H9 (cell line): ENCODE measurements around the gene PACSIN3. TPM values are rescaled to one million over a fixed set of nuclear protein-coding genes. Genes with fewer than 3 reads are reported as not detected.

Experiments used
- DNase-seq: peaks from one replicate; pipeline ENCODE4 v3.0.0-alpha.2; 2017
- H2AFZ ChIP-seq: one replicate; pipeline ENCODE4 v1.6.1; 2013; ENCODE audit warnings: mild to moderate bottlenecking, low read length, control low read depth, moderate library complexity
- H2AK5ac ChIP-seq: 2 replicates; pipeline ENCODE4 v1.6.1; 2013; ENCODE audit warnings: low read length, control low read depth, mixed read lengths; ENCODE audit not compliant: insufficient read length
- H2BK120ac ChIP-seq: one replicate; pipeline ENCODE4 v1.6.1; 2013; ENCODE audit warnings: low read depth, mild to moderate bottlenecking, low read length, control low read depth, inconsistent platforms; ENCODE audit not compliant: poor library complexity, severe bottlenecking
- H2BK12ac ChIP-seq: 2 replicates; pipeline ENCODE4 v1.6.1; 2013; ENCODE audit warnings: low read length, control low read depth, mixed read lengths, low read depth; ENCODE audit not compliant: insufficient read length
- H2BK15ac ChIP-seq: 2 replicates; pipeline ENCODE4 v1.6.1; 2013; ENCODE audit warnings: low read depth, low read length, control low read depth
- H2BK20ac ChIP-seq: one replicate; pipeline ENCODE4 v1.6.1; 2013; ENCODE audit warnings: low read depth, mild to moderate bottlenecking, low read length, control low read depth, inconsistent platforms; ENCODE audit not compliant: poor library complexity, severe bottlenecking
- H2BK5ac ChIP-seq: 2 replicates; pipeline ENCODE4 v1.6.1; 2013; ENCODE audit warnings: low read length, control low read depth, mixed read lengths; ENCODE audit not compliant: insufficient read length
- H3K14ac ChIP-seq: 2 replicates; pipeline ENCODE4 v1.6.1; 2013; ENCODE audit warnings: low read length, control low read depth; ENCODE audit not compliant: insufficient read depth
- H3K18ac ChIP-seq: 2 replicates; pipeline ENCODE4 v1.6.1; 2013; ENCODE audit warnings: low read depth, mild to moderate bottlenecking, mixed read lengths, low read length, control low read depth; ENCODE audit not compliant: insufficient read length
- H3K23ac ChIP-seq: 2 replicates; pipeline ENCODE4 v1.6.1; 2013; ENCODE audit warnings: low read length, control low read depth, mixed read lengths, low read depth; ENCODE audit not compliant: insufficient read length
- H3K23me2 ChIP-seq: 2 replicates; pipeline ENCODE4 v1.6.1; 2013; ENCODE audit warnings: low read depth, mild to moderate bottlenecking, mixed read lengths, low read length, control low read depth; ENCODE audit not compliant: insufficient read length, poor library complexity, severe bottlenecking
- H3K27ac ChIP-seq: 2 replicates; pipeline ENCODE4 v1.5.1; 2013; ENCODE audit warnings: low read length, control low read depth, mixed read lengths, low read depth; ENCODE audit not compliant: insufficient read length
- H3K27me3 ChIP-seq: 2 replicates; pipeline ENCODE4 v1.6.1; 2013; ENCODE audit warnings: low read length, control low read depth, inconsistent platforms; ENCODE audit not compliant: insufficient read depth
- H3K4ac ChIP-seq: 2 replicates; pipeline ENCODE4 v1.6.1; 2013; ENCODE audit warnings: low read depth, mild to moderate bottlenecking, control low read depth, inconsistent platforms, low read length, moderate library complexity
- H3K4me1 ChIP-seq: 2 replicates; pipeline ENCODE4 v1.6.1; 2013; ENCODE audit warnings: low read length, control low read depth, inconsistent platforms; ENCODE audit not compliant: insufficient read depth
- H3K4me2 ChIP-seq: 2 replicates; pipeline ENCODE4 v1.6.1; 2013; ENCODE audit warnings: low read length, control low read depth, mixed read lengths; ENCODE audit not compliant: insufficient read length, insufficient read depth
- H3K56ac ChIP-seq: 2 replicates; pipeline ENCODE4 v1.6.1; 2013; ENCODE audit warnings: low read depth, mild to moderate bottlenecking, mixed read lengths, low read length, control low read depth; ENCODE audit not compliant: insufficient read length
- H3K79me1 ChIP-seq: 2 replicates; pipeline ENCODE4 v1.6.1; 2013; ENCODE audit warnings: low read depth, mild to moderate bottlenecking, moderate library complexity, low read length, control low read depth, inconsistent platforms; ENCODE audit not compliant: insufficient read depth, poor library complexity, severe bottlenecking
- H3K79me2 ChIP-seq: 2 replicates; pipeline ENCODE4 v1.6.1; 2013; ENCODE audit warnings: low read length, control low read depth, inconsistent platforms; ENCODE audit not compliant: insufficient read depth
- H3K9ac ChIP-seq: 2 replicates; pipeline ENCODE4 v1.6.1; 2013; ENCODE audit warnings: low read length, control low read depth, mixed read lengths; ENCODE audit not compliant: insufficient read length; ENCODE audit errors: extremely low read depth
- H3K9me3 ChIP-seq: one replicate; pipeline ENCODE4 v1.6.1; 2013; ENCODE audit warnings: low read depth, low read length, inconsistent platforms; ENCODE audit not compliant: control insufficient read depth
- H3T11ph ChIP-seq: one replicate; pipeline ENCODE4 v1.6.1; 2013; ENCODE audit warnings: mild to moderate bottlenecking, low read length, control low read depth, inconsistent platforms
- H4K20me1 ChIP-seq: one replicate; pipeline ENCODE4 v1.6.1; 2013; ENCODE audit not compliant: control insufficient read depth, insufficient read length, insufficient read depth
- H4K5ac ChIP-seq: 2 replicates; pipeline ENCODE4 v1.6.1; 2013; ENCODE audit warnings: low read depth, mild to moderate bottlenecking, mixed read lengths, low read length, control low read depth; ENCODE audit not compliant: insufficient read length
- H4K8ac ChIP-seq: replicated peaks from 2 replicates; pipeline ENCODE4 v1.6.1; 2013; ENCODE audit warnings: low read length, control low read depth, mixed read lengths, low read depth; ENCODE audit not compliant: insufficient read length
- H4K91ac ChIP-seq: 2 replicates; pipeline ENCODE4 v1.6.1; 2013; ENCODE audit warnings: low read depth, mild to moderate bottlenecking, moderate library complexity, mixed read lengths, low read length, control low read depth; ENCODE audit not compliant: insufficient read length
- H3K27ac Mint-ChIP-seq, 3 experiments: 2 replicates in 2 of 3; 3 replicates in 1 of 3; pipeline ENCODE4 v1.8.0; 2020 to 2021; ENCODE audit warnings: mixed read lengths in 3 of 3, mild to moderate bottlenecking in 1 of 3, moderate library complexity in 1 of 3
- H3K27me3 Mint-ChIP-seq: 2 replicates; pipeline ENCODE4 v1.8.0; 2021; ENCODE audit warnings: low read depth, mild to moderate bottlenecking, moderate library complexity, mixed read lengths
- H3K36me3 Mint-ChIP-seq, 3 experiments: 2 replicates in 2 of 3; 3 replicates in 1 of 3; pipeline ENCODE4 v1.8.0; 2020 to 2021; ENCODE audit warnings: low read depth in 3 of 3, mixed read lengths in 3 of 3; ENCODE audit not compliant: insufficient read depth in 1 of 3
- H3K4me1 Mint-ChIP-seq, 2 experiments: 2 replicates each; pipeline ENCODE4 v1.8.0; 2020; ENCODE audit warnings: mixed read lengths in 2 of 2
- H3K4me3 Mint-ChIP-seq, 2 experiments: 2 replicates in 1 of 2; 3 replicates in 1 of 2; pipeline ENCODE4 v1.8.0; 2020 to 2021; ENCODE audit warnings: mild to moderate bottlenecking in 2 of 2, mixed read lengths in 2 of 2, moderate library complexity in 1 of 2
- H3K9me3 Mint-ChIP-seq, 2 experiments: 2 replicates in 1 of 2; 3 replicates in 1 of 2; pipeline ENCODE4 v1.8.0; 2020; ENCODE audit warnings: mild to moderate bottlenecking in 2 of 2, mixed read lengths in 2 of 2, moderate library complexity in 1 of 2
- CTCF ChIP-seq: fragments of 200-600 bp; sonication (generic); conservative IDR thresholded peaks from 3 replicates; pipeline ENCODE4 v1.8.0; 2021; ENCODE audit warnings: antibody characterized with exemption, mild to moderate bottlenecking
- WGBS: extraction: QIAGEN DNeasy Blood & Tissue Kit; methylation state at CpG from one replicate; pipeline ENCODE4 v1.1.7; 2013; ENCODE audit warnings: missing lambda C conversion rate, low lambda C conversion rate, mixed read lengths; ENCODE audit not compliant: insufficient read length; ENCODE audit errors: extremely low coverage; 5-methylcytosine and 5-hydroxymethylcytosine counted together
- total RNA-seq: library from RNA; stranded (reverse); gene quantifications from 2 replicates; pipeline ENCODE4 v1.2.1, GENCODE V29; 2021

PACSIN3 gene
- total RNA-seq, 1 experiment from 2014 or later, result 63.0 TPM

DNA sequence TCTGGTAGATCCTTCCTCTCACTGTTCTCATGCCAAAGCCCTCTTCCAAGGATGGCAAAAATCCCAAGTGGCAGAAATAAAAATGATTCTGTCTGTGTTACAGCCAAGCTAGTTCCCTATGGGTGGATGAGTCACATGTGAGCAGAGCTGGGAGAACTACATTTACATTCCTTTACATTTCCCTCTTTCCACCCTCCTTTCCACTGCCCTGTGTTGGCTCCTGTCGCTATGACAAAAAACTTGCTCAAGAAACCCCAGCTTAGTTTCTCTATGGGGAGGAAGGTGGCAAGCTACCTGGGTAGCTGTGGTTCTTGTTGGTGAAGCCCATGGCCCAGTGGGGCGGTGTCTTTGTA is 18.4 kb upstream of the PACSIN3 start:
- Histone ChIP-seq H4K91ac (no peak overlapping the region), H3K79me1 (no peaks in the 10 kb centered on the region), H3K56ac (no peak overlapping the region), H2BK20ac (no peak overlapping the region), H3K14ac (peak overlapping the region; percentile 75; the same call in 1 of the 2 replicates), H3K23ac (no peak overlapping the region), H2BK120ac (no peak overlapping the region), H3T11ph (no peak overlapping the region), H3K27ac (no peak overlapping the region), H2BK12ac (no peak overlapping the region), H3K4me2 (no peak overlapping the region), H3K23me2 (no peaks in the 10 kb centered on the region), H3K9ac (no peak overlapping the region), H3K79me2 (no peaks in the 10 kb centered on the region), H3K9me3 (no peaks in the 10 kb centered on the region), H2AFZ (no peak overlapping the region), H2AK5ac (no peak overlapping the region), H4K20me1 (no peaks in the 10 kb centered on the region), H4K8ac (no peak overlapping the region), H4K5ac (no peak overlapping the region), H3K4me1 (no peaks in the 10 kb centered on the region; the same call in 1 of the 2 replicates), H2BK15ac (no peak overlapping the region), H2BK5ac (no peak overlapping the region), H3K18ac (peak overlapping the region; percentile 61), H3K4ac (no peak overlapping the region), H3K27me3 (no peaks in the 10 kb centered on the region)
- no CpG with 5 or more reads among the region's 2 CpGs for WGBS
- Mint-ChIP-seq H3K4me3 (no peak overlapping the region; a peak in 1 of 5 replicates), H3K36me3 (no peaks in the 10 kb centered on the region), H3K27ac (peak overlapping the region; percentile 18 to 92 (median 30); a peak in 4 of 7 replicates), H3K27me3 (no peaks in the 10 kb centered on the region; the same call in none of the 2 replicates), H3K9me3 (no peaks in the 10 kb centered on the region), H3K4me1 (peaks cover 8 to 9% of the 10 kb centered on the region in 2 experiments)
- no peak for TF ChIP-seq CTCF
- DNase-seq, result no peak
